Tibial nerve (tissue), 4 donors: ENCODE measurements around the gene IFNAR1. TPM values are rescaled to one million over a fixed set of nuclear protein-coding genes. Genes with fewer than 3 reads are reported as not detected.

Experiments used
- DNase-seq, 2 donors: peaks; one replicate each; pipeline ENCODE4 v3.0.0-alpha.2; 2019; ENCODE audit warnings: low spot score in 2 of 2
- H3K27ac ChIP-seq, 4 donors: fragments of 200-600 bp; sonication (generic) in 3 of 4; one replicate each; pipeline ENCODE4 v1.5.1; 2017 to 2019; ENCODE audit warnings: mild to moderate bottlenecking in 1 of 4
- H3K27me3 ChIP-seq, 2 donors: fragments of 200-600 bp; sonication (generic) in 1 of 2; one replicate each; pipeline versions ENCODE4 v1.5.1 to v1.6.0; 2017 to 2019
- H3K36me3 ChIP-seq, 3 donors: fragments of 200-600 bp; sonication (generic); one replicate each; pipeline ENCODE4 v1.5.1; 2018 to 2019
- H3K4me1 ChIP-seq, 4 donors: fragments of 200-600 bp; sonication (generic) in 3 of 4; one replicate each; pipeline ENCODE4 v1.5.1; 2017 to 2019
- H3K4me3 ChIP-seq, 4 donors: fragments of 200-600 bp; sonication (generic) in 3 of 4; one replicate each; pipeline ENCODE4 v1.5.1; 2017 to 2019; ENCODE audit warnings: mild to moderate bottlenecking in 1 of 4, moderate library complexity in 1 of 4
- H3K9me3 ChIP-seq, 4 donors: fragments of 200-600 bp; sonication (generic) in 3 of 4; one replicate each; pipeline ENCODE4 v1.5.1; 2017 to 2019
- EP300 ChIP-seq, 2 donors: sonication (generic); formaldehyde crosslinking; IDR thresholded peaks; one replicate each; pipeline ENCODE4 v1.6.1; 2017; ENCODE audit warnings: antibody characterized with exemption in 2 of 2, mild to moderate bottlenecking in 1 of 2
- POLR2A ChIP-seq, 2 donors: fragments of 450-650 bp; IDR thresholded peaks; one replicate each; pipeline ENCODE4 v1.6.1; 2017; ENCODE audit warnings: antibody characterized with exemption in 2 of 2, mild to moderate bottlenecking in 2 of 2, moderate library complexity in 2 of 2
- WGBS, 2 donors: methylation state at CpG; one replicate each; pipeline ENCODE4 v1.1.5; 2018; 5-methylcytosine and 5-hydroxymethylcytosine counted together
- total RNA-seq, 4 donors: library from RNA; depleted of rRNA; stranded (reverse); fragments of >200 nt; gene quantifications; one replicate each; pipeline ENCODE4 v1.1.0, GENCODE V29; 2016
- TF ChIP-seq, protein P1 (sequence below), 5 experiments: fragments of 200-600 bp in 3 of 5; fragments of 450-650 bp in 2 of 5; sonication (generic) in 3 of 5; IDR thresholded peaks; one replicate each; pipeline ENCODE4 v1.5.1; 2016 to 2019; ENCODE audit warnings: antibody characterized with exemption in 5 of 5, mild to moderate bottlenecking in 3 of 5, moderate library complexity in 2 of 5

Gene IFNAR1
- total RNA-seq, 4 donors from 2014 or later: 29.4 to 35.8 (median 31.4) TPM

- DNase-seq: no peak
- Histone ChIP-seq H3K27ac (no peak overlapping the region), H3K9me3 (peaks cover 0 to 11% (median 0%) of the 10 kb centered on the region in 4 donors), H3K4me1 (peaks cover 0 to 34% (median 19%) of the 10 kb centered on the region in 4 donors), H3K4me3 (no peak overlapping the region), H3K36me3 (no peaks in the 10 kb centered on the region), H3K27me3 (no peaks in the 10 kb centered on the region)
- WGBS, 2 donors: 95 to 98% methylated on average over 12 of the region's 12 CpGs
- TF ChIP-seq POLR2A (IDR thresholded peaks at IDR 0.05) (no peak), EP300 (IDR thresholded peaks at IDR 0.05) (no peak)
- TF ChIP-seq, protein P1, sequence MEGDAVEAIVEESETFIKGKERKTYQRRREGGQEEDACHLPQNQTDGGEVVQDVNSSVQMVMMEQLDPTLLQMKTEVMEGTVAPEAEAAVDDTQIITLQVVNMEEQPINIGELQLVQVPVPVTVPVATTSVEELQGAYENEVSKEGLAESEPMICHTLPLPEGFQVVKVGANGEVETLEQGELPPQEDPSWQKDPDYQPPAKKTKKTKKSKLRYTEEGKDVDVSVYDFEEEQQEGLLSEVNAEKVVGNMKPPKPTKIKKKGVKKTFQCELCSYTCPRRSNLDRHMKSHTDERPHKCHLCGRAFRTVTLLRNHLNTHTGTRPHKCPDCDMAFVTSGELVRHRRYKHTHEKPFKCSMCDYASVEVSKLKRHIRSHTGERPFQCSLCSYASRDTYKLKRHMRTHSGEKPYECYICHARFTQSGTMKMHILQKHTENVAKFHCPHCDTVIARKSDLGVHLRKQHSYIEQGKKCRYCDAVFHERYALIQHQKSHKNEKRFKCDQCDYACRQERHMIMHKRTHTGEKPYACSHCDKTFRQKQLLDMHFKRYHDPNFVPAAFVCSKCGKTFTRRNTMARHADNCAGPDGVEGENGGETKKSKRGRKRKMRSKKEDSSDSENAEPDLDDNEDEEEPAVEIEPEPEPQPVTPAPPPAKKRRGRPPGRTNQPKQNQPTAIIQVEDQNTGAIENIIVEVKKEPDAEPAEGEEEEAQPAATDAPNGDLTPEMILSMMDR (IDR thresholded peaks at IDR 0.05): no peak
These were observed 47.8 kb downstream of the IFNAR1 start for GRCh38 chr21:33372582-33372981.

DNA sequence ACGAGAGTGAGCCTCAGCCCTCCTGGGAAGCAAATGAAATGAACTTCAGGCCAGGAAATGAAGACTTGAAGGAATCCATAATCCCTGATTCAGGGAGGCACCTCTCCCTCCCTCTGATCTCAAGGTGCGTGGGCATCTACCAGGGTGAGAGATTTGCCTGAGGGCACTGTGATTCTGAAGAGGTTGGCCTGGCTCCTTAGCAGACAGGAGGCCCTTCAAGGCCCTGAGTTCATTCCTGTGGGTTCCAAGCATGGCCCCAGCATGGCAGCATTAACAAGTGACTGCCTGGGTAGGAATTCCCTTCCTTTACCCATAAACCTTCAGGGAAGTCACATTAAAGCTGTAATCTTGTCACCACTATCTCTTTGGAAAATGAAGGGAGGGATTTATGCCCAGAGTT is 48.7 kb downstream of the IFNAR1 start:
- H3K4me1 ChIP-seq: peaks cover 0 to 42% (median 23%) of the 10 kb centered on the region in 4 donors
- no peak for DNase-seq
- no peak overlapping the region for H3K4me3 ChIP-seq
- no peak for TF ChIP-seq POLR2A (IDR thresholded peaks at IDR 0.05)
- TF ChIP-seq, protein P1 (IDR thresholded peaks at IDR 0.05): no peak
- TF ChIP-seq EP300 (IDR thresholded peaks at IDR 0.05): no peak
- H3K27ac ChIP-seq: peak overlapping the region in 3 of 4 donors; percentile 41 to 80 (median 70)
- H3K9me3 ChIP-seq: peaks cover 0 to 3% (median 0%) of the 10 kb centered on the region in 4 donors
- no peaks in the 10 kb centered on the region for H3K36me3 ChIP-seq
- H3K27me3 ChIP-seq: no peaks in the 10 kb centered on the region
- WGBS, 2 donors: 69 to 91% methylated on average over 2 of the region's 2 CpGs

- Histone ChIP-seq H3K27ac (peak overlapping the region in 1 of 4 donors; percentile 70), H3K4me1 (peaks cover 0 to 48% (median 23%) of the 10 kb centered on the region in 4 donors), H3K36me3 (no peaks in the 10 kb centered on the region), H3K27me3 (no peaks in the 10 kb centered on the region), H3K9me3 (no peaks in the 10 kb centered on the region), H3K4me3 (no peak overlapping the region)
- WGBS, 2 donors: 43 to 47% methylated on average over 2 of the region's 2 CpGs
- DNase-seq: no peak
- TF ChIP-seq POLR2A (IDR thresholded peaks at IDR 0.05): no peak
- TF ChIP-seq, protein P1 (IDR thresholded peaks at IDR 0.05): no peak
- no peak for TF ChIP-seq EP300 (IDR thresholded peaks at IDR 0.05)
These were observed 49.3 kb downstream of the IFNAR1 start for GRCh38 chr21:33374080-33374449.

DNA sequence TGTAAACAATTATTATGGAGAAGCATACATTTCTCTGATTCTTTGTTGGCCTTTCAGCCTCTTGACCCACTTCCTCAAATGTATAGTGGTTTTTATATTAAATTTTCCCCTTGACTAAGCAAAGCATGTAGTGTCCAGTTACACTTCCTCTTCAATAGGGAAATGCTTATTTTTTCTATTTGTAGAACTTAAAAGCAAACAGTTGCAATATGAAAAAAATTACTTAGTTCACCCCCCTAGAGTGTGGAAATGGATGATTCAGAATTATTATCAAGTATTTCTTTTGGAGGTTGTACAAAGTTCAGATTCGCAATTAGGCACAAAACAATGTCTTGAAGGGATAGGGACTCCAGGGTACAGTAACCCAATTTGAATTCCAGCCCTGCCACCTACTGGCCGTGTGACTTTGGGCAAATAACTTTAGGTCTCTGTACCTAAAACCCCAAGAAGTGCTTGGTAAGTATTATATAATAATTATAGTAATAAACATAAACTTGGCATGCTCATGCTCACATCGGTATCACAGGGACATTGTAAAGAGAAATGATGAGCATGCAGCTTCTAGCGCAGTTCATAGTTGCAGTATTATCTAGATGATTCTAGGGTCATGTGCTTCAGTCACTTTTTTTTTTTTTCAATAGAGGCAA is 49.8 kb downstream of the IFNAR1 start:
- TF ChIP-seq EP300 (IDR thresholded peaks at IDR 0.05) (peak; percentile 42 to 49), POLR2A (IDR thresholded peaks at IDR 0.05) (no peak)
- TF ChIP-seq, protein P1 (IDR thresholded peaks at IDR 0.05): peak; percentile 36 to 60 (median 41)
- DNase-seq: peak in 1 of 2 donors; percentile 51
- 10 to 12% methylated on average over 4 of the region's 4 CpGs for WGBS, 2 donors
- Histone ChIP-seq H3K27me3 (no peaks in the 10 kb centered on the region), H3K9me3 (no peaks in the 10 kb centered on the region), H3K4me1 (peaks cover 0 to 53% (median 27%) of the 10 kb centered on the region in 4 donors), H3K4me3 (no peak overlapping the region), H3K36me3 (no peaks in the 10 kb centered on the region), H3K27ac (peak overlapping the region in 1 of 4 donors; percentile 70)

GRCh38 chr21:33375101-33375644 is 50.4 kb downstream of the IFNAR1 start:
- Histone ChIP-seq H3K36me3 (no peaks in the 10 kb centered on the region), H3K27me3 (no peaks in the 10 kb centered on the region), H3K27ac (peak overlapping the region in 2 of 4 donors; percentile 2 to 70), H3K9me3 (no peaks in the 10 kb centered on the region), H3K4me1 (peaks cover 0 to 59% (median 33%) of the 10 kb centered on the region in 4 donors), H3K4me3 (no peak overlapping the region)
- TF ChIP-seq EP300 (IDR thresholded peaks at IDR 0.05): no peak
- TF ChIP-seq, protein P1 (IDR thresholded peaks at IDR 0.05): no peak
- no peak for TF ChIP-seq POLR2A (IDR thresholded peaks at IDR 0.05)
- no peak for DNase-seq
- 56 to 69% methylated on average over 5 of the region's 5 CpGs for WGBS, 2 donors
